DMS 273 treated with DMSO at 0.1 percent for 48 hours (cell line): ENCODE measurements around the gene CD14.
"Not testable (repeated sequence)": the region's sequence is repeated elsewhere in the genome, so short reads cannot be mapped to it uniquely, and the experiment has no call there.

Experiments used
- DNase-seq: peaks from one replicate; lab custom pipeline; 2025; lab: John Stamatoyannopoulos, UW

The CD14 gene

DNA sequence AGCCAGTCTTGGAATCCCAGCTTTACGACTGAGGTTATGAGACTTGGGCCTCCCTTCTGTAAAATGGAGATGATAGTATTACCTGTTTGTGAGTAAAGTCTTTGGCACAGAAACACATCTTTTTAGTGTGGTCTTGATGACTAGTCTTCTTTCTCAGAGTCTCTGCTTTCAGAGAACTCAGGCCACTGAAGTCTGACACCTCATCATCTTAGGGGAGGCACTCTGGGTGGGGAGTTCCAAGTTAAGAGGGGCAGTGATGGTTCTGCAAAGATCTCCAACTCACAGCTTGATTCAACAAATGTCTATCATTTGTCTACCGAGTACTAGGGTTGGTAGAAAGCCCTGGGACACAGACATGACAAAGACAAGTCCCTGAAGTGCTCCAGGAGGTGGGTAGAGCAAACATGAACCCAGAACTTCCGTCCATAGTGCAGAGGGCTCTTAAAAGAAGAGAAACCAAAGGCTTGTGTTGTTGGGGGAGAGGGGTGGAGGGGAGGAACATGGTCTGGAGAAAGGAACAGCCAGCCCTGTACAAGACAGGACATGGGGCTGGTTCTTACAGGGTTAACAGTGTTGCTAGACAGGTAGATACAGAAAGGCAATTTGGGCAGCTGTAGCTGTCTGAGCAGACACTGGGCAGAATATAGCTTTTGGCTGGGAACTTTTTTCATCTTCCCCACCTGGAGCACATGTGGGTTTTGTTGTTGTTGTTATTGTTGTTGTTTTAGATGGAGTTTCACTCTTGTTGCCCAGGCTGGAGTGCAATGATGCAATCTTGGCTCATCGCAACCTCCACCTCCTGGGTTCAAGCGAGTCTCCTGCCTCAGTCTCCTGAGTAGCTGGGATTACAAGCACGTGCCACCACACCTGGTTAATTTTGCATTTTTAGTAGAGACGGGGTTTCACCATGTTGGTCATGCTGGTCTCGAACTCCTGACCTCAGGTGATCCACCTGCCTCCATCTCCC lies 2.6 kb upstream of the CD14 start:
- DNase-seq = no peak

- DNase-seq = no peak
These were observed 1.1 kb upstream of the CD14 start for GRCh38 chr5:140634103-140634502.

DNA sequence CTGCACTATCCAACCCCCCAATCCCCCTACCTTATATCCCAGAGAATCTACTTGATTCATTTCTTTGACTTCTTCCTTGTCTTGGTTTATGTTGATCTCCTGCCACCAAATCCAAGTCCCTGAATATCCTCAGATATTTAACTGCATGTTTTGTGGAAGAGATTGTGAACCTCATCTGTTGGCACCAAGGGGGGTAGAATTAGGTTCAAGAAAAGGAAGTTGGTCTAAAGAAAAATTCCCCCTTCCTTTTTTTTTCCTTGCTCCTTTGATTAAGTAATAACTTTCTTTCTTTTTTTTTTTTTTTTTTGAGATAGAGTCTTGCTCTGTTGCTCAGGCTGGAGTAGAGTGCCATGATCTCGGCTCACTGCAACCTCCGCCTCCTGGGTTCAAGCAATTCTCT lies 526 bp upstream of the CD14 start:
- no peak for DNase-seq

DNA sequence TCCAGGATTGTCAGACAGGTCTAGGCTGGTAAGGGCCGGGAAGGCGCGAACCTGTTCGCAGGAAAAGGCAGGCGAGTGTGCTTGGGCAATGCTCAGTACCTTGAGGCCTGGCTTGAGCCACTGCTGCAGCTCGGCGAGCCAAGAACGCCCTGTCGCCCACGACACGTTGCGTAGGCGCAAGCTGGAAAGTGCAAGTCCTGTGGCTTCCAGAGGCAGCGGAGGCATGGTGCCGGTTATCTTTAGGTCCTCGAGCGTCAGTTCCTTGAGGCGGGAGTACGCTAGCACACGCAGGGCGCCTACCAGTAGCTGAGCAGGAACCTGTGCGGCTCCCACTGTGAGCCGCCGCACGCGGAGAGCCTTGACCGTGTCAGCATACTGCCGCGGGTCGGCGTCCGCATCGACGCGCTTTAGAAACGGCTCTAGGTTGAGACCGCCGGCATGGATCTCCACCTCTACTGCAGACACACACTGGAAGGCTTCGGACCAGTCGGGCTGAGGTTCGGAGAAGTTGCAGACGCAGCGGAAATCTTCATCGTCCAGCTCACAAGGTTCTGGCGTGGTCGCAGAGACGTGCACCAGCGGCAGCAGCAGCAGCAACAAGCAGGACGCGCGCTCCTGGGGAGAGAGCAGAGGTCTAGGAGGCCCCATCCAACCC lies 482 bp downstream of the CD14 start:
- DNase-seq = no peak

DNA sequence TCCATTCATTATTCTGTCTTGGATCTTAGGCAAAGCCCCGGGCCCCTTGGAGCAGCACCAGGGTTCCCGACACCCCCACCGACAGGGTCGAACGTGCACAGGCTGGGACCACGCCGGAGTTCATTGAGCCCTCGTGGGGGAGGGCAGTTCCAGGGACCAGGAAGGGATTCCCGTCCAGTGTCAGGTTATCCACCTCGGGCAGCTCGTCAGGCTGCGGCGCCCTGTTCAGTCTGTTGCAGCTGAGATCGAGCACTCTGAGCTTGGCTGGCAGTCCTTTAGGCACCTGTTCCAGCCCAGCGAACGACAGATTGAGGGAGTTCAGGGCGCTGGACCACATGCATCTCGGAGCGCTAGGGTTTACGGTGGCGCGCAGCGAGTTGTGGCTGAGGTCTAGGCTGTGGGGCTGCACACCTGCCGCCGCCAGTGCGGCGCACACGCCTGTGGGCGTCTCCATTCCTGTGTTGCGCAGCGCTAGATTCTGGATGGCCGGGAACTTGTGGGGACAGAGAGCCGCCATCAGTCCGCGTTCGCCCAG lies 1.1 kb downstream of the CD14 start:
- no peak for DNase-seq

DNA sequence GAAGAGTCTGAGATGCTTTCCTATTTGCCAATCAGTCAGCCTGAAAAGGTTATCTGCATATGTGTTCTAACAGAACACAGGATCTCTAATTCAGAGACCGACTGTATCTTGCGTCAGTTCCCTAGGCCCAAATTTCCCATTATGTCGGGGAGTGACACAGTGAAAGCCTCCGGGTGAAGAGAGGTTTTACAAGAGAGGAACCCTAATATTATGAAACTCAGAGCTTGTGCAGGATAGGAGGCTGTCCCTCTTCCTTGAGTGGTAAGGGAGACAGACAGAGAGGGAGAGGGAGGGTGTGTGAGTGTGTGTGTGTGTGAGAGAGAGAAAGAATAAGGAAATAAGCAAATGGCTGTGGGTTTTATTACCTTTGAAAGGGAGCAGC lies 1.9 kb downstream of the CD14 start:
- no peak for DNase-seq

DNA sequence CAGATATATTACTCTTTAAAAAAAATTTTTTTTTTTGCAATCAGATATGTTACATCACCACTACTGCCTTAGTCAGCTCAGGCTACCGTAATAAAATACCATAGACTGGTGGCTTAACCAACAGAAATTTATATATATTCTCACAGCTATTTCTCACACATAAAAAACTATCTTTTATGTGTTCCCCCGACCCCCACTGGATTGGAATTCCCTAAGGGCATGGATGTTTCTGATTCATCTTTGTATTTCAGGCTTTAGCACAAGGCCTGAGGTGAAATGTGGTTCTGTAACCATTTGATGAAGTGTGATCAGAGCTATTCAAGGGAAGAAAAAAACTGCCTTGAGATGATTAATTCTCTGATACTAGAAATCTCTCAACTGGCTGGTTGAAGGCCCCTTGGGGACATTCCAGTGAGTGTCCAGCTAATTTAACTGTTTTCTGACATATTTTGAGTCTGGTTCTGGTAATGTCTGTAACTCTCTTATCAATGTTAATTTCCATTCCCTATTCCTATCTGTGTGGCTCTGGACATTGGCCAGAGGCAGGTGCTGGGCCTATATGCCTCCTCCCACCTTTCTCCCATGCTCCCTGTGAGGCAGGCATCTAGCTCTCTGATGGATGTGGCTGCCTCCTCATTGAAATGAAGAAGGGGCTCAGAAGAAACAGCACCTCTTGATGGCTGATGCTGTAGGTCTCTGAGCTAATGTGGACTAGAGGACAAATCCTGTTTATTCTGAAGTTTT lies 2.5 kb downstream of the CD14 start:
- no peak for DNase-seq

GRCh38 chr5:140628711-140629110 lies 4.3 kb downstream of the CD14 start:
- DNase-seq = no peak

DNA sequence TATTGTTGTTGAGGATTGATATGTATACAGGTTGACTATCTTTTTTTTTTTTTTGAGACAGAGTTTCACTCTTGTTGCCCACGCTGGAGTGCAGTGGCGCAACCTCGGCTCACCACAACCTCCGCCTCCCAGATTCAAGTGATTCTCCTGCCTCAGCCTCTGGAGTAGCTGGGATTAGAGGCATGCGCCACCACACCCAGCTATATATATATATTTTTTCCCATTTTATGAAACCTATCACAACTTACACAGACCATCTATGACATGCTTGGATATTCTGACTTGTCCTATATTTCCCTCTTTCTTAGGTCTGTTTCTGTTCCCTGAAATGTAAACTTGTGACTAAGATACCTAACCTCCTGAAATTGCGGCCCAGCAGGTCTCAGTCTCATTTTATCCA lies 5.0 kb downstream of the CD14 start:
- DNase-seq = no peak

- DNase-seq = not testable (repeated sequence)
These were observed 8.1 kb downstream of the CD14 start for GRCh38 chr5:140624886-140625285.

- DNase-seq = not testable (repeated sequence)
These were observed 9.9 kb downstream of the CD14 start for GRCh38 chr5:140623061-140623460.

- no peak for DNase-seq
These were observed 10.7 kb downstream of the CD14 start for GRCh38 chr5:140622301-140622700.

DNA sequence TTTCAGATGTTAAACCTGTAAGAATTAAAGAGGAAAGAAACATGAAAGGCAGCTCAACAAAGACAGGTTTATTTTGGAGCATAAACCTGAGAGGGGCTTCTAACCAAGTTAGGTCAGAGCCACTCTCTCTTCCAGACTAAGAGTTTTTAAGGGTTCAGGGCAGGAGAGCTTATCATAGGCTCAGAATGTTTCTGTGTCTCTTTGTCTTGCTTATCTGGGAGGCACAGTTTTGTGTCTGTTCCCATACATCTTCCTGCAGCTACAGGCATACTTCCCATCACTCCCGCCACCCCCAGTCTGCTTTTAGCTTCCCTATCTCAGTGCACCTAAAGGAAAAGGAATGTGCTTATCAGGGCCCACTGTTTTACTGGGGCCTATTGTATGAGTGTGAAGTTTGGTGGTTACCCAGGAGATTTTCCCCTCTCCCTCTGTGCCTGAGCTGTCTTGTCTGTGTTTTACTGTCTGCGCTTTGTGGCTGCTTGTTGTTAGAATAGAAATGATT lies 21.9 kb downstream of the CD14 start:
- no peak for DNase-seq

DNA sequence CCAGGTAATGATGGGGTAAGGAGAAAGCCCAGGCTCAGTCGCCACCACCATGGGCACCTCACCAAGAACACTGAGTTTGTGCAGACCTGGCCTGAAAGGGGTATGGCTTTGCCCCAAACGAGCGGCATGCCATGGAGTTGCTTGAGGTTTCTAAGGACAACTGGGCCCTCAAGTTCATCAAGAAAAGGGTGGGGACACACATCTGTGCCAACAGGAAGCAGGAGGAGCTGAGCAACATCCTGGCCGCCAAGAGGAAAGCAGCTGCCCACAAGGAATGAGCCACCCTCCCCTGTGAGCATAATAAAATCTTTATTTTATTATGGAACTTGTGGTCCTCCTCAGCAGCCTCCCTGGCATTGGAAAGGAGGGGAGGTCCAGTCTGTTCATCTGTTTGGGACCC lies 23.8 kb downstream of the CD14 start:
- no peak for DNase-seq

DNA sequence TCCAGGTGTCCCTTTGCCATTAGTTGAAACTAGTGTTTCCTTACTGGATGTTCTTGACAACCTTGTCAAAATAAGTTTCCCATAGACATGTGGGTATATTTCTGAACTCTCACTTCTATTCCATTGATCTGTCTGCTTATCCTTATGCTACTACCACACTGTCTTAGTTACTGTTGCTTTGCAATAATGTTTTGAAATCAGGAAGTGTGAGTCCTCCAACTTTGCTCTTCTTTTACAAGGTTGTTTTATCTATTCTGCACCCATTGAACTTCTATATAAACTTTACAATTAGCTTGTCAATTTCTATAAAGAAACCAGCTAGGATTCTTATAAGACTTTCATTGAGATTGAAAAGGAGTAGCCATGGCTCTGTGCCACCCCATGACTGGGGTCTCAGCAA lies 24.3 kb downstream of the CD14 start:
- DNase-seq = no peak

DNA sequence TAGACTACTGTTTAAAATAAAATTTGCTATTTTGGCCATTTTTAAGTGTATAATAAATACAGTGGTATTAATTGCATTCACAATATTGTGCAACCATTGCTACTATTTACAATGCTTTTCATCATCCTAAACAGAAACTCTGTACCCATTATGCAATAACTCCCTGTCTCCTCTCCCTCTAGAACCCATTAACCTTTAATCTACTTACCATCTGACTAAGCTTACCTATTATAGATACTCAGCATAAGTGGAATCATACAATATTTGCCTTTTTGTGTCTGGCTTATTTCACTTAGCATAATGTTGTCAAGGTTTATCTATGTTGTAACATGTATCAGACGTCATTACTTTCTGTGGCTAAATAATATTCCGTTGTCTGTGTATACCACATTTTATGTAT lies 25.9 kb downstream of the CD14 start:
- no peak for DNase-seq

DNA sequence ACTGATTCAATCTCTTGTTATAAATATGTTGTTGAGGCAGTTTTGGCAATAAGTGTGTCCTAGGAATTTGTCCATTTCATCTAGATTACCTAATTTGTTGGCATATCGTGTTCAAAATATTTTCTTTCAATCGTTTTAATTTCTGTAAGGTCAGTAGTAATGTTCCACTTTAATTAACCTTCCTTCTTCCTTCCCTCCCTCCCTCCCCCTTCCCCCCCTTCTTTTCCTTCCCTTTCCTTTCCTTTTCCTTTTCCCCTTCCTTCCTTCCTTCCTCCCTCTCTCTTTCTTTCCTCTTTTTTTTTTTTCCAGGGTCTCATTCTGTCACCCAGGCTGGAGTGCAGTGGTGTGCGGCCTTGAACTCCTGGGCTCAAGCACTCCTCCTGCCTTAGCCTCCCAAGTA lies 27.1 kb downstream of the CD14 start:
- DNase-seq = no peak

- no peak for DNase-seq
These were observed 29.2 kb downstream of the CD14 start for GRCh38 chr5:140603734-140604133.

GRCh38 chr5:140603446-140603698 lies 29.6 kb downstream of the CD14 start:
- DNase-seq = not testable (repeated sequence)

DNA sequence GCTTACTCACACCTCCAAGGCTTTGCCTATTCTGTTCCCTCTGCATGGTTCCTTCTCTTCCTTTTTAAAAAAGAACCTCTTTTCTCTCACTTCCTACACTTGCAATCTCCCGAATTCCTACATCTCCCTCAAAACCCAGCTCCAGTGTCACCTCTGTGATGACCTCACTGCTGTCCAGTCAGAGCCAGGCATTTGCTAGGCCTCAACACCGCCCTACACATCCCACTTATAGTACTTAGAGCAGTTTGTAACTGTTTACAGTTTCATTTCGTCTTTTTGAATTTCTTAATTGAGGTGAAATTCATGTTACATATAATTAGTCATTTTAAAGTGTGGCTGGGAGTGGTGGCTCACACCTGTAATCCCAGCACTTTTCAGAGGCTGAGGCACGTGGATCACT lies 30.8 kb downstream of the CD14 start:
- no peak for DNase-seq

DNA sequence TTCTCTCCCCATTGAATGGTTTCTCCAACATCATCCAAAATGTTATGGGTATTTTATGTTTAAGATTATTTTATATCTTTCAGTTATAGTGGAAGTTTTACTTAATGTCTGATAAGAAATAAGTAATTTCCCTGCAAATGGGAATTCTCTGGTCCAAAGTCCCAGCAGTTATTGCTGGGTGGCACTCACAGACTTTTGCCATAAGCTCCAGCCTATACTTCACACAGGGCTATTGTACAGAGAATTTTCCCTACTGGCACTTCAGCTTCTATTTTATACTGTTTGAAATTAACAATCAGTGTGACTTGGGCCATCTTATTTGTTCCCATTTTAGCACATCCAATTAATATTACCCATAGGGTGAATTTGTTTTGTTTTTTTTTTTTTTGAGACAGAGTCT lies 32.9 kb downstream of the CD14 start:
- no peak for DNase-seq

- DNase-seq = no peak
These were observed 34.1 kb downstream of the CD14 start for GRCh38 chr5:140598836-140599235.

GRCh38 chr5:140596321-140596741 lies 36.6 kb downstream of the CD14 start:
- no peak for DNase-seq
